GM10847 (cell line): ENCODE data around the gene RPS6KA1.

ENCODE experiments used
- POLR2A ChIP-seq: IDR thresholded peaks from 2 replicates; pipeline ENCODE4 v1.6.1; 2011; ENCODE audit not compliant: insufficient read length; ENCODE audit errors: extremely low read depth

Gene RPS6KA1

GRCh38 chr1:26602378-26602959, 72.9 kb downstream of the RPS6KA1 start:
- no peak for TF ChIP-seq POLR2A

GRCh38 chr1:26603856-26604255, 74.3 kb downstream of the RPS6KA1 start:
- no peak for TF ChIP-seq POLR2A

- TF ChIP-seq POLR2A = no peak
These were observed 77.6 kb downstream of the RPS6KA1 start for GRCh38 chr1:26607186-26607585.

GRCh38 chr1:26608895-26609294, 79.3 kb downstream of the RPS6KA1 start:
- no peak for TF ChIP-seq POLR2A

GRCh38 chr1:26610781-26611180, 81.2 kb downstream of the RPS6KA1 start:
- TF ChIP-seq POLR2A = no peak

- TF ChIP-seq POLR2A = no peak
These were observed 85.3 kb downstream of the RPS6KA1 start for GRCh38 chr1:26614655-26615411.

GRCh38 chr1:26616881-26617280, 87.3 kb downstream of the RPS6KA1 start:
- TF ChIP-seq POLR2A = no peak

- no peak for TF ChIP-seq POLR2A
These were observed 89.0 kb downstream of the RPS6KA1 start for GRCh38 chr1:26618561-26618960.
